Measurements from ENCODE around the gene FREM1. TPM values are rescaled to one million over a fixed set of nuclear protein-coding genes. Genes with fewer than 3 reads are reported as not detected.

Gene FREM1
- total and polyA plus RNA-seq, 12 donors: 2.8 to 24.1 (median 7.1) TPM

DNA sequence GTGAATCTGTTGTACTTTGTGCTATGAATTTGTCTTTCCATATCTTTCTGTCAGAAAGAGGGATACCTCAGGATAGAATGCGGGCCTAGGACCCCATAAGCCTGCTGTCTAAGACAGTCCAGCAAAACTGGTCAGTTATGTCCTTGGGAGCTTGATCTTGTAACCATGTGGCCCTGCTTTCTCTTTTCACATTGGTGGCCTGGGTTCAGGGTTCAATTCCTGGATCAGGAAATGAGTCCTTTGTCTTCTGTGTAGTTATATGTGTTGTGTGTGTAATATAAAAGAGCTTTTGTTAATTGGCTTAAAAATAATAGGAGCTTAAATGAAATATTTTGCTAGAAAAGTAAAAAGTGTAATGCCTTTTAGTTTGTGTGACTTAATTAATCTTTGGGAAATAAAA, 16.9 kb downstream of the FREM1 start:
- Histone ChIP-seq H3K27me3 (no peaks in the 10 kb centered on the region), H3K27ac (no peak overlapping the region), H3K4me1 (replicated peaks in 1 of 2) (no peaks in the 10 kb centered on the region), H3K4me3 (no peak overlapping the region), H3K9me3 (replicated peaks in 1 of 3) (no peaks in the 10 kb centered on the region), H3K36me3 (replicated peaks in 1 of 2) (no peaks in the 10 kb centered on the region)
- TF ChIP-seq, protein P1, sequence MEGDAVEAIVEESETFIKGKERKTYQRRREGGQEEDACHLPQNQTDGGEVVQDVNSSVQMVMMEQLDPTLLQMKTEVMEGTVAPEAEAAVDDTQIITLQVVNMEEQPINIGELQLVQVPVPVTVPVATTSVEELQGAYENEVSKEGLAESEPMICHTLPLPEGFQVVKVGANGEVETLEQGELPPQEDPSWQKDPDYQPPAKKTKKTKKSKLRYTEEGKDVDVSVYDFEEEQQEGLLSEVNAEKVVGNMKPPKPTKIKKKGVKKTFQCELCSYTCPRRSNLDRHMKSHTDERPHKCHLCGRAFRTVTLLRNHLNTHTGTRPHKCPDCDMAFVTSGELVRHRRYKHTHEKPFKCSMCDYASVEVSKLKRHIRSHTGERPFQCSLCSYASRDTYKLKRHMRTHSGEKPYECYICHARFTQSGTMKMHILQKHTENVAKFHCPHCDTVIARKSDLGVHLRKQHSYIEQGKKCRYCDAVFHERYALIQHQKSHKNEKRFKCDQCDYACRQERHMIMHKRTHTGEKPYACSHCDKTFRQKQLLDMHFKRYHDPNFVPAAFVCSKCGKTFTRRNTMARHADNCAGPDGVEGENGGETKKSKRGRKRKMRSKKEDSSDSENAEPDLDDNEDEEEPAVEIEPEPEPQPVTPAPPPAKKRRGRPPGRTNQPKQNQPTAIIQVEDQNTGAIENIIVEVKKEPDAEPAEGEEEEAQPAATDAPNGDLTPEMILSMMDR (IDR thresholded peaks at IDR 0.05): no peak
- no peak for TF ChIP-seq POLR2A (IDR thresholded peaks at IDR 0.05)
- 69 to 88% (median 82%) methylated on average over 1 of the region's 1 CpG for WGBS, 4 donors
- DNase-seq: no peak
- intact Hi-C loops (cut with DNase I): no loop called here

DNA sequence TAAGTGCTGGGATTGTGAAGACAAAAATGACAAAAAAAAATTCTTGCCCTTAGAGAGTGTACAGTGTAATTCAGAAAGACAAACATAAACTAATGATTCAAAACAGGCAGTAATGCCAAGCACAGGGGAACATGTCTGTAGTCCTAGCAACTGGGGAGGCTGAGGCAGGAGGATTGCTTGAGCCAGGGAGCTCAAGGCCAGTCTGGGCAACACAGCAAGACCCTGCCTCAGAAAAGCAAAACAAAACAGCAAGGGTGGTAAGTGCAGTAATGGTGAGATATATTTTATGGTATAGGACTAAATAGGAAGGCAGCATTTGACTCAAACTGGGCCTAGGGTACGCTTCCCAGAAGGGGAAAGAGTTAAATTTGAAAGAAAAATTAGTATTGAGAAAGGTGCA, 18.9 kb downstream of the FREM1 start:
- 52 to 96% (median 56%) methylated on average over 1 of the region's 1 CpG for WGBS, 4 donors
- Histone ChIP-seq H3K9me3 (replicated peaks in 1 of 3) (no peaks in the 10 kb centered on the region), H3K4me1 (replicated peaks in 1 of 2) (no peaks in the 10 kb centered on the region), H3K27me3 (no peaks in the 10 kb centered on the region), H3K4me3 (no peak overlapping the region), H3K36me3 (replicated peaks in 1 of 2) (no peaks in the 10 kb centered on the region), H3K27ac (no peak overlapping the region)
- intact Hi-C loops (cut with DNase I): no loop called here
- DNase-seq: no peak
- no peak for TF ChIP-seq POLR2A (IDR thresholded peaks at IDR 0.05)
- TF ChIP-seq, protein P1 (IDR thresholded peaks at IDR 0.05): no peak

DNA sequence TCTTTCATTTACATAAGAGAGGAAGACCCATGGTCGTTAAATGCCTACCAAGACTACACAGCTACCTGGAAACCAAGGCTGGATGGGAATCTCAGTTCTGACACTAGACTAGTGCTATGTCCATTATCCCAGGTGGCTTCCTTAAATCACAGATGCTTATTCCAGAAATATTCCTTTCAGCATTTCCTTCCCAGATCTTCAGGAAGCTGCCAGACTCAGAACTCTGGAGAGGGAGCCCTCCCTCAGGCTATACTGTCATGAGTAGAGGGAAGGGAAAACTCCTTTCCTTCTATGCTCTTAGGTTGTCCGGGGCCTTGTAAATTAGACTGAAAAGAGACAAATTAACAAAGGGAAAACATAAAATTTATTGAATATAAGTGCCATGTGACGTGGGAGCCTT, 20.8 kb downstream of the FREM1 start:
- H3K36me3 ChIP-seq (replicated peaks in 1 of 2): no peaks in the 10 kb centered on the region
- H3K27ac ChIP-seq: no peak overlapping the region
- intact Hi-C loops (cut with DNase I): no loop called here
- no peaks in the 10 kb centered on the region for H3K4me1 ChIP-seq (replicated peaks in 1 of 2)
- no peaks in the 10 kb centered on the region for H3K9me3 ChIP-seq (replicated peaks in 1 of 3)
- 62 to 71% (median 66%) methylated on average over 3 of the region's 3 CpGs for WGBS, 4 donors
- no peak for DNase-seq
- H3K27me3 ChIP-seq: no peaks in the 10 kb centered on the region
- no peak overlapping the region for H3K4me3 ChIP-seq
- TF ChIP-seq, protein P1 (IDR thresholded peaks at IDR 0.05): no peak
- no peak for TF ChIP-seq POLR2A (IDR thresholded peaks at IDR 0.05)

DNA sequence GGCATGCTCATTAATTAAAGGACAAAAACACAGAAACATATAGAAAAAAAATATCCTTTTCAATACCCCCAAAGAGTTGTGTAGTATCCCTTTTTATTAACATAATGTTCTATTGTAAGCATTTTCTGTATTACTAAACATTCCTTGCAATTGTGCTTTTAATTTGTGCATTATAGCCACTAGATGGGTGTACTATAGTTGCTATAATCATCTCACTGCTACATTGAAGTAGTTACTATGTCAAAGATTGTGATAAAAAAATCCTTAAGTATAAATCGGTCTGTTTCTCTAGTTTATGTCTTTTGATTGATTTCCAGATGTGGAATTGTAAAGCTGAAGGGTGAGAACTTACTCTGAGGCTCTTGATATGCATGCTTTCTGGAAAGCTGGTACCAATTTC, 21.4 kb downstream of the FREM1 start:
- Histone ChIP-seq H3K4me3 (no peak overlapping the region), H3K9me3 (replicated peaks in 1 of 3) (no peaks in the 10 kb centered on the region), H3K4me1 (replicated peaks in 1 of 2) (no peaks in the 10 kb centered on the region), H3K36me3 (replicated peaks in 1 of 2) (no peaks in the 10 kb centered on the region), H3K27ac (no peak overlapping the region), H3K27me3 (no peaks in the 10 kb centered on the region)
- TF ChIP-seq POLR2A (IDR thresholded peaks at IDR 0.05): no peak
- TF ChIP-seq, protein P1 (IDR thresholded peaks at IDR 0.05): no peak
- intact Hi-C loops (cut with DNase I): no loop called here
- no peak for DNase-seq
- 30 to 55% (median 41%) methylated on average over 1 of the region's 1 CpG for WGBS, 4 donors

Data from adrenal gland (tissue), 12 donors.